ENCODE results near the gene RAB27B. TPM values are rescaled to one million over a fixed set of nuclear protein-coding genes. Genes with fewer than 3 reads are reported as not detected.

Gene RAB27B
- total and polyA plus RNA-seq, 4 donors: under 0.01 to 1.3 (median 0.76) TPM

- no peak for DNase-seq
- H3K4me3 ChIP-seq (ENCODE audit: low read length in 2 of 2): no peak overlapping the region
- H3K4me1 ChIP-seq (ENCODE audit: control insufficient read depth in 1 of 2, insufficient read depth in 2 of 2, low read length in 2 of 2): no peaks in the 10 kb centered on the region
- no peaks in the 10 kb centered on the region for H3K36me3 ChIP-seq (ENCODE audit: control insufficient read depth in 1 of 2, insufficient read depth in 2 of 2, low read length in 1 of 2)
- no peak overlapping the region for H3K27ac ChIP-seq (ENCODE audit: low read depth in 1 of 2, low read length in 2 of 2)
- ATAC-seq (ENCODE audit: low FRiP score): no peak
- H3K27me3 ChIP-seq (ENCODE audit: control insufficient read depth in 1 of 2, insufficient read depth in 2 of 2, low read length in 1 of 2): no peaks in the 10 kb centered on the region
- no peaks in the 10 kb centered on the region for H3K9me3 ChIP-seq (ENCODE audit: control insufficient read depth, low read length)
- intact Hi-C loops (cut with DNase I): no loop called here
- WGBS, 2 donors: 90 to 95% methylated on average over 9 of the region's 9 CpGs
Measured at GRCh38 chr18:54792079-54792478, 36.2 kb upstream of the RAB27B start.

- Histone ChIP-seq H3K9me3 (ENCODE audit: control insufficient read depth, low read length) (no peaks in the 10 kb centered on the region), H3K4me1 (ENCODE audit: control insufficient read depth in 1 of 2, insufficient read depth in 2 of 2, low read length in 2 of 2) (no peaks in the 10 kb centered on the region), H3K27ac (ENCODE audit: low read depth in 1 of 2, low read length in 2 of 2) (no peak overlapping the region), H3K27me3 (ENCODE audit: control insufficient read depth in 1 of 2, insufficient read depth in 2 of 2, low read length in 1 of 2) (no peaks in the 10 kb centered on the region), H3K4me3 (ENCODE audit: low read length in 2 of 2) (no peak overlapping the region), H3K36me3 (ENCODE audit: control insufficient read depth in 1 of 2, insufficient read depth in 2 of 2, low read length in 1 of 2) (no peaks in the 10 kb centered on the region)
- DNase-seq: no peak
- WGBS, 2 donors: 43 to 58% methylated on average over 1 of the region's 1 CpG
- intact Hi-C loops (cut with DNase I): no loop called here
- ATAC-seq (ENCODE audit: low FRiP score): no peak
Measured at GRCh38 chr18:54794823-54795222, 33.5 kb upstream of the RAB27B start.

GRCh38 chr18:54798186-54798585, 30.1 kb upstream of the RAB27B start:
- intact Hi-C loops (cut with DNase I): no loop called here
- H3K36me3 ChIP-seq (ENCODE audit: control insufficient read depth in 1 of 2, insufficient read depth in 2 of 2, low read length in 1 of 2): no peaks in the 10 kb centered on the region
- H3K27ac ChIP-seq (ENCODE audit: low read depth in 1 of 2, low read length in 2 of 2): no peak overlapping the region
- DNase-seq: no peak
- H3K4me3 ChIP-seq (ENCODE audit: low read length in 2 of 2): no peak overlapping the region
- peaks cover 0 to under 1% of the 10 kb centered on the region in 2 donors for H3K27me3 ChIP-seq (ENCODE audit: control insufficient read depth in 1 of 2, insufficient read depth in 2 of 2, low read length in 1 of 2)
- no peak for ATAC-seq (ENCODE audit: low FRiP score)
- H3K4me1 ChIP-seq (ENCODE audit: control insufficient read depth in 1 of 2, insufficient read depth in 2 of 2, low read length in 2 of 2): no peaks in the 10 kb centered on the region
- WGBS, 2 donors: 76 to 78% methylated on average over 3 of the region's 3 CpGs
- H3K9me3 ChIP-seq (ENCODE audit: control insufficient read depth, low read length): no peaks in the 10 kb centered on the region

GRCh38 chr18:54801374-54801773, 26.9 kb upstream of the RAB27B start:
- WGBS, 2 donors: 24 to 39% methylated on average over 1 of the region's 1 CpG
- no peak for DNase-seq
- H3K27ac ChIP-seq (ENCODE audit: low read depth in 1 of 2, low read length in 2 of 2): no peak overlapping the region

GRCh38 chr18:54802178-54802577, 26.1 kb upstream of the RAB27B start:
- intact Hi-C loops (cut with DNase I): no loop called here
- 19% methylated on average over 2 of the region's 2 CpGs for WGBS, 2 donors
- Histone ChIP-seq H3K4me3 (ENCODE audit: low read length in 2 of 2) (no peak overlapping the region), H3K4me1 (ENCODE audit: control insufficient read depth in 1 of 2, insufficient read depth in 2 of 2, low read length in 2 of 2) (no peaks in the 10 kb centered on the region), H3K27ac (ENCODE audit: low read depth in 1 of 2, low read length in 2 of 2) (no peak overlapping the region), H3K9me3 (ENCODE audit: control insufficient read depth, low read length) (no peaks in the 10 kb centered on the region), H3K36me3 (ENCODE audit: control insufficient read depth in 1 of 2, insufficient read depth in 2 of 2, low read length in 1 of 2) (no peaks in the 10 kb centered on the region), H3K27me3 (ENCODE audit: control insufficient read depth in 1 of 2, insufficient read depth in 2 of 2, low read length in 1 of 2) (peaks cover 0 to 1% of the 10 kb centered on the region in 2 donors)
- ATAC-seq (ENCODE audit: low FRiP score) (no peak), DNase-seq (no peak)

More at GRCh38 chr18:54801374-54801773, 26.9 kb upstream of the RAB27B start:
- H3K4me1 ChIP-seq (ENCODE audit: control insufficient read depth in 1 of 2, insufficient read depth in 2 of 2, low read length in 2 of 2): no peaks in the 10 kb centered on the region
- no peak overlapping the region for H3K4me3 ChIP-seq (ENCODE audit: low read length in 2 of 2)
- H3K9me3 ChIP-seq (ENCODE audit: control insufficient read depth, low read length): no peaks in the 10 kb centered on the region
- H3K36me3 ChIP-seq (ENCODE audit: control insufficient read depth in 1 of 2, insufficient read depth in 2 of 2, low read length in 1 of 2): no peaks in the 10 kb centered on the region
- ATAC-seq (ENCODE audit: low FRiP score): no peak
- H3K27me3 ChIP-seq (ENCODE audit: control insufficient read depth in 1 of 2, insufficient read depth in 2 of 2, low read length in 1 of 2): peaks cover 0 to 1% of the 10 kb centered on the region in 2 donors
- intact Hi-C loops (cut with DNase I): no loop called here

- Histone ChIP-seq H3K4me3 (ENCODE audit: low read length in 2 of 2) (no peak overlapping the region), H3K4me1 (ENCODE audit: control insufficient read depth in 1 of 2, insufficient read depth in 2 of 2, low read length in 2 of 2) (no peaks in the 10 kb centered on the region), H3K27ac (ENCODE audit: low read depth in 1 of 2, low read length in 2 of 2) (no peak overlapping the region), H3K9me3 (ENCODE audit: control insufficient read depth, low read length) (no peaks in the 10 kb centered on the region), H3K36me3 (ENCODE audit: control insufficient read depth in 1 of 2, insufficient read depth in 2 of 2, low read length in 1 of 2) (no peaks in the 10 kb centered on the region), H3K27me3 (ENCODE audit: control insufficient read depth in 1 of 2, insufficient read depth in 2 of 2, low read length in 1 of 2) (peaks cover 0 to 1% of the 10 kb centered on the region in 2 donors)
- 76 to 79% methylated on average over 2 of the region's 2 CpGs for WGBS, 2 donors
- ATAC-seq (ENCODE audit: low FRiP score) (no peak), DNase-seq (no peak)
- intact Hi-C loops (cut with DNase I): no loop called here
Measured at GRCh38 chr18:54802686-54803395, 25.4 kb upstream of the RAB27B start.

GRCh38 chr18:54805571-54806334, 22.5 kb upstream of the RAB27B start:
- Histone ChIP-seq H3K4me1 (ENCODE audit: control insufficient read depth in 1 of 2, insufficient read depth in 2 of 2, low read length in 2 of 2) (no peaks in the 10 kb centered on the region), H3K4me3 (ENCODE audit: low read length in 2 of 2) (no peak overlapping the region), H3K36me3 (ENCODE audit: control insufficient read depth in 1 of 2, insufficient read depth in 2 of 2, low read length in 1 of 2) (no peaks in the 10 kb centered on the region), H3K27me3 (ENCODE audit: control insufficient read depth in 1 of 2, insufficient read depth in 2 of 2, low read length in 1 of 2) (peaks cover 0 to 1% of the 10 kb centered on the region in 2 donors), H3K9me3 (ENCODE audit: control insufficient read depth, low read length) (no peaks in the 10 kb centered on the region), H3K27ac (ENCODE audit: low read depth in 1 of 2, low read length in 2 of 2) (no peak overlapping the region)
- ATAC-seq (ENCODE audit: low FRiP score) (no peak), DNase-seq (no peak)
- WGBS, 2 donors: 57 to 62% methylated on average over 3 of the region's 3 CpGs
- intact Hi-C loops (cut with DNase I): no loop called here

- Histone ChIP-seq H3K27ac (ENCODE audit: low read depth in 1 of 2, low read length in 2 of 2) (no peak overlapping the region), H3K36me3 (ENCODE audit: control insufficient read depth in 1 of 2, insufficient read depth in 2 of 2, low read length in 1 of 2) (no peaks in the 10 kb centered on the region), H3K4me3 (ENCODE audit: low read length in 2 of 2) (no peak overlapping the region), H3K27me3 (ENCODE audit: control insufficient read depth in 1 of 2, insufficient read depth in 2 of 2, low read length in 1 of 2) (peaks cover 0 to 1% of the 10 kb centered on the region in 2 donors), H3K9me3 (ENCODE audit: control insufficient read depth, low read length) (no peaks in the 10 kb centered on the region), H3K4me1 (ENCODE audit: control insufficient read depth in 1 of 2, insufficient read depth in 2 of 2, low read length in 2 of 2) (no peaks in the 10 kb centered on the region)
- DNase-seq (no peak), ATAC-seq (ENCODE audit: low FRiP score) (no peak)
- intact Hi-C loops (cut with DNase I): no loop called here
Measured at GRCh38 chr18:54806526-54806925, 21.8 kb upstream of the RAB27B start.

- no peak for ATAC-seq (ENCODE audit: low FRiP score)
- 90 to 92% methylated on average over 2 of the region's 2 CpGs for WGBS, 2 donors
Measured at GRCh38 chr18:54807303-54807702, 21.0 kb upstream of the RAB27B start.

More at GRCh38 chr18:54807303-54807702, 21.0 kb upstream of the RAB27B start:
- H3K36me3 ChIP-seq (ENCODE audit: control insufficient read depth in 1 of 2, insufficient read depth in 2 of 2, low read length in 1 of 2): no peaks in the 10 kb centered on the region
- no peak for DNase-seq
- intact Hi-C loops (cut with DNase I): no loop called here
- H3K27ac ChIP-seq (ENCODE audit: low read depth in 1 of 2, low read length in 2 of 2): no peak overlapping the region
- no peak overlapping the region for H3K4me3 ChIP-seq (ENCODE audit: low read length in 2 of 2)
- no peaks in the 10 kb centered on the region for H3K4me1 ChIP-seq (ENCODE audit: control insufficient read depth in 1 of 2, insufficient read depth in 2 of 2, low read length in 2 of 2)
- H3K27me3 ChIP-seq (ENCODE audit: control insufficient read depth in 1 of 2, insufficient read depth in 2 of 2, low read length in 1 of 2): peaks cover 0 to 1% of the 10 kb centered on the region in 2 donors
- no peaks in the 10 kb centered on the region for H3K9me3 ChIP-seq (ENCODE audit: control insufficient read depth, low read length)
